K562 (cell line): ENCODE results near the gene KMT2E. TPM values are rescaled to one million over a fixed set of nuclear protein-coding genes. Genes with fewer than 3 reads are reported as not detected.

ENCODE experiments used
- ARID2 ChIP-seq: fragments of 450-650 bp; IDR thresholded peaks from 2 replicates; pipeline ENCODE4 v1.6.1; 2017; ENCODE audit warnings: antibody characterized with exemption, mild to moderate bottlenecking
- ATF1 ChIP-seq, 2 experiments: fragments of 450-650 bp in 1 of 2; IDR thresholded peaks; 2 replicates each; pipeline ENCODE4 v1.6.1; 2016; ENCODE audit warnings: missing compliant biosample characterization in 1 of 2, missing genetic modification characterization in 1 of 2
- ATF6 ChIP-seq: sonication (generic); formaldehyde crosslinking; IDR thresholded peaks from 2 replicates; pipeline ENCODE4 v1.4.0; 2020; ENCODE audit warnings: mild to moderate bottlenecking, missing genetic modification reagents
- CEBPG ChIP-seq, 3 experiments: fragments of 200-800 bp in 1 of 3; sonication (Bioruptor generic) in 1 of 3; sonication (generic) in 1 of 3; formaldehyde crosslinking in 1 of 3; IDR thresholded peaks in 2 of 3; conservative IDR thresholded peaks in 1 of 3; 2 replicates each; pipeline versions ENCODE4 v1.6.1 to v1.8.0; 2016 to 2022; ENCODE audit warnings: missing compliant biosample characterization in 2 of 3, missing genetic modification characterization in 2 of 3, mild to moderate bottlenecking in 1 of 3, missing genetic modification reagents in 1 of 3
- CHD1 ChIP-seq: fragments of 200-600 bp; sonication (generic); IDR thresholded peaks from one replicate; pipeline ENCODE4 v1.6.1; 2012; ENCODE audit warnings: mild to moderate bottlenecking, moderate library complexity, low read length, inconsistent platforms
- CTCF ChIP-seq, 3 experiments: IDR thresholded peaks in 2 of 3; conservative IDR thresholded peaks in 1 of 3; 2 replicates each; pipeline ENCODE4 v1.5.1; 2011 to 2012; ENCODE audit warnings: low read length in 3 of 3, mild to moderate bottlenecking in 3 of 3, control low read depth in 2 of 3, improper control_type of control experiment in 1 of 3, inconsistent platforms in 1 of 3, low read depth in 1 of 3, mixed read lengths in 1 of 3, moderate library complexity in 1 of 3; ENCODE audit not compliant: insufficient read depth in 2 of 3
- DACH1 ChIP-seq: fragments of 450-650 bp; IDR thresholded peaks from 2 replicates; pipeline ENCODE4 v1.6.1; 2018; ENCODE audit not compliant: partially characterized antibody
- HBP1 ChIP-seq: fragments of 450-650 bp; formaldehyde crosslinking; IDR thresholded peaks from 2 replicates; pipeline ENCODE4 v1.4.0; 2022; ENCODE audit warnings: missing genetic modification characterization
- HNRNPL ChIP-seq: fragments of 200-400 bp; formaldehyde crosslinking; IDR thresholded peaks from 2 replicates; pipeline ENCODE4 v1.6.1; 2017; ENCODE audit warnings: low read depth, mild to moderate bottlenecking, low read length
- MAFG ChIP-seq: fragments of 450-650 bp; conservative IDR thresholded peaks from 2 replicates; pipeline ENCODE4 v1.6.1; 2016; ENCODE audit warnings: missing genetic modification characterization, missing compliant biosample characterization
- MXI1 ChIP-seq: IDR thresholded peaks from 2 replicates; pipeline ENCODE4 v1.6.1; 2011; ENCODE audit warnings: low read depth, mild to moderate bottlenecking, improper control_type of control experiment, low read length
- NR1H2 ChIP-seq: sonication (generic); formaldehyde crosslinking; IDR thresholded peaks from 2 replicates; pipeline ENCODE4 v1.4.0; 2020; ENCODE audit warnings: mild to moderate bottlenecking, missing genetic modification reagents
- RBM17 ChIP-seq: fragments of 200-400 bp; formaldehyde crosslinking; IDR thresholded peaks from 2 replicates; pipeline ENCODE4 v1.6.1; 2017; ENCODE audit warnings: low read depth, mild to moderate bottlenecking, low read length, borderline replicate concordance
- ZBTB34 ChIP-seq: fragments of 250-450 bp; sonication (Bioruptor Pico); IDR thresholded peaks from 2 replicates; pipeline ENCODE4 v1.8.0; 2021; ENCODE audit warnings: mild to moderate bottlenecking, moderate library complexity
- ZBTB9 ChIP-seq: fragments of 450-650 bp; formaldehyde crosslinking; IDR thresholded peaks from 2 replicates; pipeline ENCODE4 v1.4.0; 2020; ENCODE audit warnings: mild to moderate bottlenecking, moderate library complexity
- ZNF134 ChIP-seq: fragments of 250-450 bp; sonication (Bioruptor Pico); conservative IDR thresholded peaks from 2 replicates; pipeline ENCODE4 v1.4.0; 2020
- ZNF282 ChIP-seq: sonication (generic); formaldehyde crosslinking; IDR thresholded peaks from 2 replicates; pipeline ENCODE4 v1.8.1; 2023; ENCODE audit warnings: missing genetic modification reagents
- ZNF586 ChIP-seq: fragments of 450-650 bp; formaldehyde crosslinking; conservative IDR thresholded peaks from 2 replicates; pipeline ENCODE4 v1.4.0; 2020; ENCODE audit warnings: mild to moderate bottlenecking, moderate library complexity
- ZNF668 ChIP-seq: fragments of 250-450 bp; sonication (Bioruptor Pico); IDR thresholded peaks from 2 replicates; pipeline ENCODE4 v1.8.0; 2022; ENCODE audit warnings: mild to moderate bottlenecking, inconsistent platforms
- polyA plus RNA-seq, 8 experiments: library from polyadenylated mRNA; depleted of rRNA in 4 of 8; stranded (reverse) in 5 of 8; unstranded in 3 of 8; fragments of >200 nt; fragmentation: Nextera tagmentation in 2 of 8; fragmentation: Illumina TruSeq in 1 of 8; extraction: Ambion mirVana in 2 of 8; extraction: Trizol in 1 of 8; gene quantifications; 2 replicates each; pipeline versions ENCODE4 v1.2.1 to v1.2.3, GENCODE V29; 2011 to 2014; ENCODE audit warnings: inconsistent platforms in 1 of 8, missing spikeins in 1 of 8
- total RNA-seq, 7 experiments: library from RNA; depleted of rRNA in 6 of 7; stranded (reverse); fragments of >200 nt in 6 of 7; fragmentation: Illumina TruSeq in 2 of 7; extraction: Trizol in 2 of 7; gene quantifications; 2 replicates each; pipeline versions ENCODE4 v1.2.1 to v1.2.3, GENCODE V29; 2011 to 2021; ENCODE audit warnings: low replicate concordance in 1 of 7

KMT2E gene
- total and polyA plus RNA-seq, 9 of the 15 experiments (the other 6 are each of a cell fraction or from before 2014, with no cell fraction given): 8.9 to 55.3 (median 38.1) TPM

- TF ChIP-seq ATF6 (CRISPR knock-in tag) (no peak), ZNF282 (CRISPR knock-in tag) (no peak), CHD1 (peak; percentile 92), HNRNPL (no peak), DACH1 (no peak), NR1H2 (CRISPR knock-in tag) (no peak), HBP1 (CRISPR knock-in tag) (no peak), MXI1 (0 out of 2 replicates have a peak, but pooled peaks have one; percentile 2), ARID2 (0 out of 2 replicates have a peak, but pooled peaks have one; percentile 27), CEBPG (CRISPR knock-in tag; IDR thresholded peaks at IDR 0.05) (no peak), CEBPG (tag; conservative IDR thresholded peaks at IDR 0.05 in 1 of 2, IDR thresholded peaks at IDR 0.05 in 1 of 2) (no peak), CTCF (IDR thresholded peaks at IDR 0.05 in 2 of 3, conservative IDR thresholded peaks at IDR 0.05 in 1 of 3; ENCODE audit: insufficient read depth in 2 of 3, low read depth in 1 of 3, low read length in 3 of 3) (0 out of 6 replicates have a peak, but pooled peaks of 1 of the 3 experiments have one; percentile 2), ZBTB34 (CRISPR knock-in tag) (no peak), MAFG (tag) (no peak), ZBTB9 (CRISPR knock-in tag) (no peak), ZNF586 (0 out of 2 replicates have a peak, but pooled peaks have one; percentile 41), ZNF134 (CRISPR knock-in tag) (peak; percentile 12), RBM17 (no peak), ZNF668 (CRISPR knock-in tag) (peak; percentile 19; the same call in 1 of the 2 replicates), ATF1 (CRISPR knock-in tag; IDR thresholded peaks at IDR 0.05) (no peak), ATF1 (tag; IDR thresholded peaks at IDR 0.05) (no peak)
Measured at GRCh38 chr7:105011831-105012502, 2.0 kb upstream of the KMT2E start (continued).
